SW 1271 (cell line): Measurements from ENCODE around the gene MTRF1L.
"Not testable (repeated sequence)": the region's sequence is repeated elsewhere in the genome, so short reads cannot be mapped to it uniquely, and the experiment has no call there.

Source experiments
- DNase-seq, 2 experiments: peaks; one replicate each; lab custom pipeline; 2025; lab: John Stamatoyannopoulos, UW

MTRF1L gene

GRCh38 chr6:153003366-153003690 lies 819 bp upstream of the MTRF1L start:
- DNase-seq, result peak in 1 of 2 experiments; percentile 50

GRCh38 chr6:153001767-153002612 lies 519 bp downstream of the MTRF1L start:
- DNase-seq, result peak in 1 of 2 experiments; percentile 31

GRCh38 chr6:153000790-153001189 lies 1.7 kb downstream of the MTRF1L start:
- not testable (repeated sequence) for DNase-seq

GRCh38 chr6:153000243-153000642 lies 2.3 kb downstream of the MTRF1L start:
- no peak for DNase-seq

- not testable (repeated sequence) for DNase-seq
Observed at GRCh38 chr6:152999538-152999937, 3.0 kb downstream of the MTRF1L start.

GRCh38 chr6:152993847-152994246 lies 8.7 kb downstream of the MTRF1L start:
- no peak for DNase-seq

GRCh38 chr6:152993431-152993830 lies 9.1 kb downstream of the MTRF1L start:
- DNase-seq, result peak in 1 of 2 experiments; percentile 52

- DNase-seq, result no peak
Observed at GRCh38 chr6:152986978-152987377, 15.5 kb downstream of the MTRF1L start.

- not testable (repeated sequence) for DNase-seq
Observed at GRCh38 chr6:152985300-152985699, 17.2 kb downstream of the MTRF1L start.

GRCh38 chr6:152984513-152984872 lies 18.0 kb downstream of the MTRF1L start:
- DNase-seq, result no peak

GRCh38 chr6:152983637-152984512 lies 18.6 kb downstream of the MTRF1L start:
- DNase-seq, result peak; percentile 38 to 74

GRCh38 chr6:152982904-152983636 lies 19.4 kb downstream of the MTRF1L start, which contains the start of gene FBXO5:
Gene FBXO5, minus strand, starts transcription at chr6:152983041. Its CDS starts 82 bp downstream, at chr6:152982959.
- peak; percentile 89 to 97 for DNase-seq

GRCh38 chr6:152981989-152982903 lies 20.3 kb downstream of the MTRF1L start:
- no peak for DNase-seq

GRCh38 chr6:152981219-152981618 lies 21.3 kb downstream of the MTRF1L start:
- no peak for DNase-seq

- DNase-seq, result no peak
Observed at GRCh38 chr6:152980656-152981055, 21.9 kb downstream of the MTRF1L start.

- no peak for DNase-seq
Observed at GRCh38 chr6:152979116-152979515, 23.4 kb downstream of the MTRF1L start.

GRCh38 chr6:152978058-152978457 lies 24.5 kb downstream of the MTRF1L start:
- no peak for DNase-seq

- DNase-seq, result no peak
Observed at GRCh38 chr6:152977556-152977955, 25.0 kb downstream of the MTRF1L start.

- DNase-seq, result no peak
Observed at GRCh38 chr6:152976749-152977148, 25.8 kb downstream of the MTRF1L start.

- no peak for DNase-seq
Observed at GRCh38 chr6:152975204-152975915, 27.1 kb downstream of the MTRF1L start.
